ENCODE results near the gene DAAM1.

GRCh38 chr14:59249029-59249428, 60.6 kb downstream of the DAAM1 start:
- no peak for TF ChIP-seq CTCF (conservative IDR thresholded peaks at IDR 0.05 in 1 of 2, IDR thresholded peaks at IDR 0.05 in 1 of 2; ENCODE audit: extremely low read depth in 1 of 2, insufficient read depth in 1 of 2, low read depth in 1 of 2, low read length in 2 of 2)
- no peak for TF ChIP-seq EZH2 (IDR thresholded peaks at IDR 0.05; ENCODE audit: borderline replicate concordance, low read length)
